ENCODE results near the gene TMEM107. TPM values are rescaled to one million over a fixed set of nuclear protein-coding genes. Genes with fewer than 3 reads are reported as not detected.

The TMEM107 gene
- polyA plus RNA-seq, 4 donors: 0.89 to 14.9 (median 7.4) TPM

DNA sequence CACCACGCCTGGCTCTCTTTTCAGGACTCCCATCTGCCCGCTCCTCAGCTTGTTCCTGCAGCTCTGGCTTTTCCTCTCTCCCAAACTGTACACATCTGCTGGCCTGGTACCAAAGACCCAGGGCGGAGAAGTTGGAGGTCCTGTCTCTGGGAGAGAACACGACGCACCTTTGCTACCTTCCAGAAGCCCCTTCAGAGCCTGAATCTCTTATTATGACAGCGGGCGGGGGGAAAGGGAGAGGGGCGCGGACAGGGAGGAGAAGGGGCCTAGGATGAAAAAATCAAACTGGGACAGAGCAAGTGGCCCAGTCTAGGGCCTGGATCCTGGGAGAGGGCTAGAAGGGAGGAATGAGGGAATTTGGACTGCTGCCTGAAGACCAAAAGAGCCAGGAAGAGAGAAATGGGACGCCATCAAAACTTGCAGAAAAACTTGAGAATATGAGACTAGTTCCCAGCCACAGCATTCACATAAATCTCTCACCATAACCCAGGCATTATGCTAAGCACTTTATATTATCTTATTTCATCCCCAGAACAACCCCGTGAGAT is 21.5 kb downstream of the TMEM107 start:
- no peaks in the 10 kb centered on the region for H3K27me3 ChIP-seq (ENCODE audit: control insufficient read depth in 3 of 3, insufficient read depth in 3 of 3, low read length in 3 of 3)
- peak overlapping the region; percentile 90 to 97 (median 92) for H3K27ac ChIP-seq (ENCODE audit: low read depth in 1 of 3, low read length in 2 of 3)
- DNase-seq (peak in 1 of 2 donors; percentile 33), FAIRE-seq (no peak)
- peaks cover 1 to 32% (median 3%) of the 10 kb centered on the region in 3 donors for H3K36me3 ChIP-seq (ENCODE audit: control insufficient read depth in 3 of 3, insufficient read depth in 2 of 3, low read depth in 1 of 3, low read length in 3 of 3)
- peaks cover 0 to 70% (median 12%) of the 10 kb centered on the region in 3 donors for H3K4me1 ChIP-seq (ENCODE audit: control insufficient read depth in 3 of 3, insufficient read depth in 2 of 3, low read depth in 1 of 3, low read length in 2 of 3)
- no peaks in the 10 kb centered on the region for H3K9me3 ChIP-seq (ENCODE audit: control insufficient read depth in 2 of 2, insufficient read depth in 1 of 2, low read depth in 1 of 2, low read length in 1 of 2)
- whole genome bisulfite sequencing, 3 donors: 47 to 53% (median 49%) methylated on average over 11 of the region's 11 CpGs
- peak overlapping the region; percentile 58 to 71 (median 59) for H3K4me3 ChIP-seq (ENCODE audit: low read depth in 1 of 3, low read length in 3 of 3)

DNA sequence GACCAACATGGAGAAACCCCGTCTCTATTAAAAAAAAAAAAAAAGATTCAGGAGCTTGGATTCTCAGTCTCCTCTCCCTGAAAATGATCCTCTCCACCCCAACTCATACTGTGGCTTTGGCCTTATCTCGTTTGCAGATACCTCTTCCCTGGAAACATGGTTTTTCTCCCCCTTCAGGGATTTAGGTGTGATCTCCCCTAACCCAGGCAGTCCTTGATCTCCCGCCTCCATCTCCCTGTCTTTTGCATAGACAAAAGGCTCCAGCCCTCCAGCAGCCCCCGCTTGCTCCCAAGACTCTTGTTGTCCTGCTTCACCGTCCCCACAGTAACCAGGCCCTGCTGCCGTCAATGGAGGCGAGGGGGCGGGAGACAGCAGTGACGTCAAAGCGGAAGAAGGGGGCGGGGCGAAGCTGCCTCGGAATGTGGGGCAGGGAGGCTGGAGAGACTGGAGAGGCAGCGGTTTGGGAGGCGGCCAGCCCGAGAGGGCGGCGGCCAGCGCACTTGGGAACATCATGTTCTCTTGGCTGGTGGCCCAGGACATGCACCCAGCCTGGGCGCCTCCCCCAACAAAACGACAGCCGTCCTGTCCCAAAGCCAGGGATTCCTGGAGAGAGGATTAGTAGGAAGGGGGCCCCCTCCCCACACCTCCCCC is 22.1 kb downstream of the TMEM107 start:
- FAIRE-seq: no peak
- Histone ChIP-seq H3K4me1 (ENCODE audit: control insufficient read depth in 3 of 3, insufficient read depth in 2 of 3, low read depth in 1 of 3, low read length in 2 of 3) (peaks cover 0 to 66% (median 12%) of the 10 kb centered on the region in 3 donors), H3K4me3 (ENCODE audit: low read depth in 1 of 3, low read length in 3 of 3) (peak overlapping the region in 2 of 3 donors; percentile 59 to 71), H3K36me3 (ENCODE audit: control insufficient read depth in 3 of 3, insufficient read depth in 2 of 3, low read depth in 1 of 3, low read length in 3 of 3) (peaks cover 6 to 32% (median 7%) of the 10 kb centered on the region in 3 donors), H3K9me3 (ENCODE audit: control insufficient read depth in 2 of 2, insufficient read depth in 1 of 2, low read depth in 1 of 2, low read length in 1 of 2) (no peaks in the 10 kb centered on the region), H3K27me3 (ENCODE audit: control insufficient read depth in 3 of 3, insufficient read depth in 3 of 3, low read length in 3 of 3) (no peaks in the 10 kb centered on the region), H3K27ac (ENCODE audit: low read depth in 1 of 3, low read length in 2 of 3) (peak overlapping the region; percentile 90 to 97 (median 92))
- DNase-seq: peak; percentile 94 to 96
- WGBS, 3 donors: 3 to 4% (median 4%) methylated on average over 17 to 22 of the region's 22 CpGs

DNA sequence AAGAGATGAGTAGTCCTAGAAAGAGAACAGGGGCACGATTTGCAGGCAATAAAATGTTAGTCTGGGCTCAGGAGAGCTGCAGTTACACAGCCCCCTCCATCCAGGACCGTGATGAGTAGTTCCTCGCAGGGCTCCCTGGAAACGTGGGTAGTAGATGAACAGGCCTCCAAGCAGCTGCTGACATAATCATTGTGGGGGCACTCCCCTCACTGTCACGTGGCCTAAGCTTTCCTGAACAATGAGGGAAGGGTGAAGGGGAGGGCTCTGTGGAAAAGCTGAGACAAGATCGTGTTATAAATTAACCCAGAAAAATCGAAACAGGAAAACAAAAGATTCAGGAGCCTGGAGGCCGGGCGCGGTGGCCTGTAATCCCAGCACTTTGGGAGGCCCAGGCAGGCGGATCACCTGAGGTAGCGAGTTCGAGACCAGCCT is 22.6 kb downstream of the TMEM107 start:
- no peaks in the 10 kb centered on the region for H3K27me3 ChIP-seq (ENCODE audit: control insufficient read depth in 3 of 3, insufficient read depth in 3 of 3, low read length in 3 of 3)
- H3K27ac ChIP-seq (ENCODE audit: low read depth in 1 of 3, low read length in 2 of 3): peak overlapping the region; percentile 90 to 97 (median 92)
- H3K9me3 ChIP-seq (ENCODE audit: control insufficient read depth in 2 of 2, insufficient read depth in 1 of 2, low read depth in 1 of 2, low read length in 1 of 2): no peaks in the 10 kb centered on the region
- peak overlapping the region in 1 of 3 donors; percentile 20 for H3K4me3 ChIP-seq (ENCODE audit: low read depth in 1 of 3, low read length in 3 of 3)
- WGBS, 3 donors: 4 to 20% (median 14%) methylated on average over 13 of the region's 13 CpGs
- DNase-seq (peak; percentile 96 to 97), FAIRE-seq (no peak)
- H3K36me3 ChIP-seq (ENCODE audit: control insufficient read depth in 3 of 3, insufficient read depth in 2 of 3, low read depth in 1 of 3, low read length in 3 of 3): peaks cover 7 to 35% (median 7%) of the 10 kb centered on the region in 3 donors
- peaks cover 0 to 65% (median 12%) of the 10 kb centered on the region in 3 donors for H3K4me1 ChIP-seq (ENCODE audit: control insufficient read depth in 3 of 3, insufficient read depth in 2 of 3, low read depth in 1 of 3, low read length in 2 of 3)

DNA sequence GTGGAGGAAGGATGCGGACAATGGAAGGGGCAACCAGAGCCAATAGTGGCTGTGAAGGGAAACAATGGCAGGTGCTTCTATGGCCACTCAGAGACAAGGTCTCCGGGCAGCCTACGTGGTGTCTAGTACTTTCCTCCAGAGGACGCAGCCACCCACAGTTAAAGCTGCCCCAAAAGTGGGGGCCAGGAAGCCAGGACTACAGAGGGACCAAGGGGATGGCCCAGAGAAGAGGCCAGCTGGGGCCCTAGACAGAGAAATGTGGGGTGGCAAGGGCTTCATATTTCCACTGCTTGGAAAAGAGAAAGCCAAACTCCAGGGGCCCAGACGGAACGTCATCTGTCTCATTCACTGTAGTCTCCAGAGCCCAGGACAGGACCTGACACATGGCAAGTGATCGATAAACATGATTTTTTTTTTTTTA is 23.1 kb downstream of the TMEM107 start:
- no peak for FAIRE-seq
- Histone ChIP-seq H3K27ac (ENCODE audit: low read depth in 1 of 3, low read length in 2 of 3) (peak overlapping the region; percentile 90 to 97 (median 92)), H3K36me3 (ENCODE audit: control insufficient read depth in 3 of 3, insufficient read depth in 2 of 3, low read depth in 1 of 3, low read length in 3 of 3) (peaks cover 11 to 35% (median 12%) of the 10 kb centered on the region in 3 donors), H3K9me3 (ENCODE audit: control insufficient read depth in 2 of 2, insufficient read depth in 1 of 2, low read depth in 1 of 2, low read length in 1 of 2) (no peaks in the 10 kb centered on the region), H3K4me3 (ENCODE audit: low read depth in 1 of 3, low read length in 3 of 3) (no peak overlapping the region), H3K27me3 (ENCODE audit: control insufficient read depth in 3 of 3, insufficient read depth in 3 of 3, low read length in 3 of 3) (no peaks in the 10 kb centered on the region), H3K4me1 (ENCODE audit: control insufficient read depth in 3 of 3, insufficient read depth in 2 of 3, low read depth in 1 of 3, low read length in 2 of 3) (peaks cover 0 to 62% (median 12%) of the 10 kb centered on the region in 3 donors)
- DNase-seq: no peak
- WGBS, 3 donors: 68 to 71% (median 71%) methylated on average over 7 of the region's 7 CpGs

DNA sequence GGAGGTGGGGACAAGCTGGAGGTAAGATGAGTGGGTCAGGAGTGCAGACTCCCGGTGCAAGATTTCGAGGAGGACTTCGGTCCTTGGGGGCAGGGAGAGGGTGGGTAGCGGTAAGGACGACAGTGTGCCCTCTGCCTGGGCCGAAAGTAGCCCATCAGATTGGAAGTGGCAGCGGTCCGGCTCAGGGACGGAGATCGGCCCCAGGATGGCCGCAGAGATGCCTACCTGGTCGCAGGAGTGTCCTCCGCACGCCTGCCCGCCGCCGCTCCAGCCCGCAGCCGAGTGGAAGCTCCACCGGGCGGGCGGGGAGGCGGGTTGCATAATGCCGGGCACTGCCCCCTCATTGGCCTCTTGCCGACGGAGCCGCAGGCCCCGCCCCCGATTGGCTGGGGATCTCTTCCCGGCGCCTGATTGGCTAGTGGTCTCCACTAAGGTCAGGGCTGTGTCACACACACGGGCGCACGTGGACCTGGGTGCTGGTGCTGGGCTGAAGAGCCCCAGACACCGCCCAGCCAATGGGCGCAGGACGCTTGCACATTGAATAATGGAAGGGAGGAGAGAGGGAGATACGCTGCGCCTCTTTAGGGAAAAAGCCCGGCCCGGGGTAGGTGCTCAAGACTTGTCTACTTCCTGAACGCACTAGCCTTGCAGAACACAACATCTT is 23.9 kb downstream of the TMEM107 start, which contains the start of gene PER1:
PER1 (minus strand) TSS at position 293 of the 664 bp plus-strand sequence. CDS start 1,698 bp downstream, outside the sequence.
- no peaks in the 10 kb centered on the region for H3K27me3 ChIP-seq (ENCODE audit: control insufficient read depth in 3 of 3, insufficient read depth in 3 of 3, low read length in 3 of 3)
- FAIRE-seq: no peak
- H3K27ac ChIP-seq (ENCODE audit: low read depth in 1 of 3, low read length in 2 of 3): peak within 1 kb of the TSS; percentile 90 to 97 (median 92)
- peaks cover 0 to 62% (median 12%) of the 10 kb centered on the region in 3 donors for H3K4me1 ChIP-seq (ENCODE audit: control insufficient read depth in 3 of 3, insufficient read depth in 2 of 3, low read depth in 1 of 3, low read length in 2 of 3)
- WGBS, 3 donors: 2 to 7% (median 6%) methylated on average over 34 to 42 of the region's 42 CpGs
- H3K9me3 ChIP-seq (ENCODE audit: control insufficient read depth in 2 of 2, insufficient read depth in 1 of 2, low read depth in 1 of 2, low read length in 1 of 2): no peaks in the 10 kb centered on the region
- H3K4me3 ChIP-seq (ENCODE audit: low read depth in 1 of 3, low read length in 3 of 3): peak within 1 kb of the TSS; percentile 59 to 69 (median 64)
- peaks cover 19 to 39% (median 19%) of the 10 kb centered on the region in 3 donors for H3K36me3 ChIP-seq (ENCODE audit: control insufficient read depth in 3 of 3, insufficient read depth in 2 of 3, low read depth in 1 of 3, low read length in 3 of 3)
- peak; percentile 96 to 97 for DNase-seq

DNA sequence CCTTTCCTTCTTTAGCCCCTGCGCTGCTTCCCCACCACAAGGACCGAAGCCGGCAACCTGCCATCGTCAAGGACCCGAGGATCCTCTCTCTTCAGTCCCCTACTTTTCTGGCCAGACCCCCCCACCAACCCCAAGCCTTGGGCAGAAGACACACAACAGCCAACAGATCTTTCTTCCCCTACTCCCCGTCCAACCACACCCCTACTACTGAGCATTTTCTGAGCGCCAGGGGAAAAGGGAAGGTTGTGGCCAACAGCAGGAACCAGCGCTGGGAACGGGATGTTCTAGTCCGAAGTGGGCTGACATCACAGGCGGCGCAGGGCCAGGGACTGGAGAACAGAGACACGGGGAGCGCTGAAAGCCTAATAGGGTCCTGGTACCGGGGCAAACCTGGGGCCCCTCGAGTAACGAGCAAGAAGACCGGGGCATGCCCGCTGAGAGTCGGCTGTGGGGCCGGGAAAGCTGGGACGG is 24.5 kb downstream of the TMEM107 start:
- Histone ChIP-seq H3K27me3 (ENCODE audit: control insufficient read depth in 3 of 3, insufficient read depth in 3 of 3, low read length in 3 of 3) (no peaks in the 10 kb centered on the region), H3K27ac (ENCODE audit: low read depth in 1 of 3, low read length in 2 of 3) (peak overlapping the region; percentile 90 to 97 (median 92)), H3K9me3 (ENCODE audit: control insufficient read depth in 2 of 2, insufficient read depth in 1 of 2, low read depth in 1 of 2, low read length in 1 of 2) (no peaks in the 10 kb centered on the region), H3K36me3 (ENCODE audit: control insufficient read depth in 3 of 3, insufficient read depth in 2 of 3, low read depth in 1 of 3, low read length in 3 of 3) (peaks cover 21 to 45% (median 24%) of the 10 kb centered on the region in 3 donors), H3K4me3 (ENCODE audit: low read depth in 1 of 3, low read length in 3 of 3) (peak overlapping the region; percentile 59 to 69 (median 64)), H3K4me1 (ENCODE audit: control insufficient read depth in 3 of 3, insufficient read depth in 2 of 3, low read depth in 1 of 3, low read length in 2 of 3) (peaks cover 0 to 56% (median 12%) of the 10 kb centered on the region in 3 donors)
- DNase-seq: peak in 1 of 2 donors; percentile 77
- no peak for FAIRE-seq
- WGBS, 3 donors: 1 to 3% (median 3%) methylated on average over 22 of the region's 22 CpGs

DNA sequence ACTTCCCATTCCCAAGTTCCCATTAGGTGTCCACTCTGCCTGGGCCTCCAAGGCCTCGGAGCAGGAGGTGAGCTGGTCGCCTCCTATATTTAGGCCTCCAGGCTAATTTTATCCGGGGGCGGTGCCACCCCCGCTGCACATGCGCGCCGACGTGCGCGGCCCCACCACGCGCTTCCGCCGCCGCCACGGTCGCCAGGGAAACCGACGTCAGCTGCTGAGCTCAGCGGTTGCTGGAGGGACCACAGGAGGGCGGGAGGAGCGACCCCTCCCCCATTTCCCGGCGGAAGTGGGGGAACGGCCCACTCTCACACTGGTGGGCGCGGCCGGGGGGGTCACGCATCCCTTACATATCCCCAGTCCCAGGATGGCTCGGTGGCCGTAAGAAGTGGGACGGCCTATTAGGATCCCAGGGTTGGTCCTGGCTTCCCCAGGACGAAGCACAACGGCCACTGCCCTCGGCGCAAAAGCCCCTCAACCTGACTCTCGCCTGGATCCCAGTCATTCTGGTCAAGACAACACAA is 25.0 kb downstream of the TMEM107 start:
- Histone ChIP-seq H3K36me3 (ENCODE audit: control insufficient read depth in 3 of 3, insufficient read depth in 2 of 3, low read depth in 1 of 3, low read length in 3 of 3) (peaks cover 21 to 50% (median 29%) of the 10 kb centered on the region in 3 donors), H3K4me1 (ENCODE audit: control insufficient read depth in 3 of 3, insufficient read depth in 2 of 3, low read depth in 1 of 3, low read length in 2 of 3) (peaks cover 0 to 56% (median 12%) of the 10 kb centered on the region in 3 donors), H3K27ac (ENCODE audit: low read depth in 1 of 3, low read length in 2 of 3) (peak overlapping the region; percentile 90 to 97 (median 92)), H3K9me3 (ENCODE audit: control insufficient read depth in 2 of 2, insufficient read depth in 1 of 2, low read depth in 1 of 2, low read length in 1 of 2) (no peaks in the 10 kb centered on the region), H3K4me3 (ENCODE audit: low read depth in 1 of 3, low read length in 3 of 3) (peak overlapping the region; percentile 59 to 69 (median 64)), H3K27me3 (ENCODE audit: control insufficient read depth in 3 of 3, insufficient read depth in 3 of 3, low read length in 3 of 3) (no peaks in the 10 kb centered on the region)
- peak; percentile 61 to 92 for DNase-seq
- WGBS, 3 donors: 1 to 8% (median 4%) methylated on average over 37 to 38 of the region's 38 CpGs
- no peak for FAIRE-seq
